GM23248 (cell line): ENCODE measurements around the gene DMAP1.

Experiments used
- EZH2 ChIP-seq: fragments of 200-600 bp; sonication (generic); IDR thresholded peaks from 2 replicates; pipeline ENCODE4 v1.6.1; 2018; ENCODE audit warnings: antibody characterized with exemption, mild to moderate bottlenecking; ENCODE audit not compliant: insufficient read depth, poor library complexity, severe bottlenecking
- EZH2phosphoT487 ChIP-seq: fragments of 200-600 bp; sonication (generic); IDR thresholded peaks from 2 replicates; pipeline ENCODE4 v1.6.1; 2018; ENCODE audit warnings: antibody characterized with exemption, moderate library complexity, mild to moderate bottlenecking, low read depth; ENCODE audit not compliant: insufficient read depth

GRCh38 chr1:44236490-44237272, 23.4 kb downstream of the DMAP1 start:
- no peak for TF ChIP-seq EZH2
- TF ChIP-seq EZH2phosphoT487, result no peak
